WI38 (cell line): ENCODE measurements around the gene UBXN1.

Experiments used
- H3K4me3 ChIP-seq: 2 replicates; pipeline ENCODE4 v1.5.1; 2011; ENCODE audit warnings: low read depth, mild to moderate bottlenecking, control low read depth, low read length
- CTCF ChIP-seq: IDR thresholded peaks from 2 replicates; pipeline ENCODE4 v1.5.1; 2012; ENCODE audit warnings: low read depth, mild to moderate bottlenecking, control low read depth, low read length

Gene UBXN1

GRCh38 chr11:62725646-62726045 is 46.8 kb upstream of the UBXN1 start:
- TF ChIP-seq CTCF, result no peak
- H3K4me3 ChIP-seq, result peak overlapping the region; percentile 83

GRCh38 chr11:62724171-62724570 is 45.3 kb upstream of the UBXN1 start:
- H3K4me3 ChIP-seq, result peak overlapping the region; percentile 83
- no peak for TF ChIP-seq CTCF

- H3K4me3 ChIP-seq, result no peak overlapping the region
- TF ChIP-seq CTCF, result no peak
These were observed 43.1 kb upstream of the UBXN1 start for GRCh38 chr11:62721994-62722393.

GRCh38 chr11:62719302-62719978 is 40.6 kb upstream of the UBXN1 start:
- H3K4me3 ChIP-seq, result no peak overlapping the region
- no peak for TF ChIP-seq CTCF

GRCh38 chr11:62716816-62717215 is 37.9 kb upstream of the UBXN1 start:
- TF ChIP-seq CTCF, result no peak

GRCh38 chr11:62716206-62716605 is 37.3 kb upstream of the UBXN1 start:
- no peak for TF ChIP-seq CTCF
- H3K4me3 ChIP-seq, result no peak overlapping the region

More at GRCh38 chr11:62716816-62717215, 37.9 kb upstream of the UBXN1 start:
- H3K4me3 ChIP-seq, result no peak overlapping the region

GRCh38 chr11:62715150-62716130 is 36.6 kb upstream of the UBXN1 start:
- H3K4me3 ChIP-seq, result no peak overlapping the region
- no peak for TF ChIP-seq CTCF
